ENCODE results near the gene AFP.

The AFP gene

GRCh38 chr4:73415807-73416238 is 20.2 kb upstream of the AFP start:
- no peak for DNase-seq

GRCh38 chr4:73416423-73417087 is 19.5 kb upstream of the AFP start:
- no peak for DNase-seq

- no peak for DNase-seq
Observed at GRCh38 chr4:73417342-73417741, 18.7 kb upstream of the AFP start.

GRCh38 chr4:73417973-73418372 is 18.0 kb upstream of the AFP start:
- peak; percentile 5 for DNase-seq

- no peak for DNase-seq
Observed at GRCh38 chr4:73418677-73419076, 17.3 kb upstream of the AFP start.

- no peak for DNase-seq
Observed at GRCh38 chr4:73419106-73420038, 16.6 kb upstream of the AFP start.

GRCh38 chr4:73420615-73421014 is 15.4 kb upstream of the AFP start:
- DNase-seq: no peak

GRCh38 chr4:73421708-73422457 is 14.1 kb upstream of the AFP start:
- no peak for DNase-seq

- DNase-seq: no peak
Observed at GRCh38 chr4:73422458-73422752, 13.6 kb upstream of the AFP start.

- no peak for DNase-seq
Observed at GRCh38 chr4:73423184-73423583, 12.8 kb upstream of the AFP start.

GRCh38 chr4:73426666-73427065 is 9.4 kb upstream of the AFP start:
- DNase-seq: no peak

- no peak for DNase-seq
Observed at GRCh38 chr4:73429118-73429517, 6.9 kb upstream of the AFP start.

- no peak for DNase-seq
Observed at GRCh38 chr4:73429826-73430587, 6.0 kb upstream of the AFP start.

GRCh38 chr4:73431813-73432168 is 4.2 kb upstream of the AFP start:
- no peak for DNase-seq

- DNase-seq: no peak
Observed at GRCh38 chr4:73432169-73433000, 3.6 kb upstream of the AFP start.

- no peak for DNase-seq
Observed at GRCh38 chr4:73433140-73433539, 2.9 kb upstream of the AFP start.

- DNase-seq: no peak
Observed at GRCh38 chr4:73434311-73434710, 1.7 kb upstream of the AFP start.

- no peak for DNase-seq
Observed at GRCh38 chr4:73436674-73437557, 895 bp downstream of the AFP start.

GRCh38 chr4:73437558-73437956 is 1.5 kb downstream of the AFP start:
- DNase-seq: no peak

- no peak for DNase-seq
Observed at GRCh38 chr4:73438048-73438447, 2.0 kb downstream of the AFP start.

- no peak for DNase-seq
Observed at GRCh38 chr4:73438582-73439215, 2.7 kb downstream of the AFP start.

All from fibroblast of upper back skin (primary cell).